ENCODE data around the gene CEPT1. TPM values are rescaled to one million over a fixed set of nuclear protein-coding genes. Genes with fewer than 3 reads are reported as not detected.

CEPT1 gene
- total and polyA plus RNA-seq, 2 of the 13 experiments (the other 11 are each of a cell fraction or from before 2014, with no cell fraction given): 35.7 to 48.2 TPM

DNA sequence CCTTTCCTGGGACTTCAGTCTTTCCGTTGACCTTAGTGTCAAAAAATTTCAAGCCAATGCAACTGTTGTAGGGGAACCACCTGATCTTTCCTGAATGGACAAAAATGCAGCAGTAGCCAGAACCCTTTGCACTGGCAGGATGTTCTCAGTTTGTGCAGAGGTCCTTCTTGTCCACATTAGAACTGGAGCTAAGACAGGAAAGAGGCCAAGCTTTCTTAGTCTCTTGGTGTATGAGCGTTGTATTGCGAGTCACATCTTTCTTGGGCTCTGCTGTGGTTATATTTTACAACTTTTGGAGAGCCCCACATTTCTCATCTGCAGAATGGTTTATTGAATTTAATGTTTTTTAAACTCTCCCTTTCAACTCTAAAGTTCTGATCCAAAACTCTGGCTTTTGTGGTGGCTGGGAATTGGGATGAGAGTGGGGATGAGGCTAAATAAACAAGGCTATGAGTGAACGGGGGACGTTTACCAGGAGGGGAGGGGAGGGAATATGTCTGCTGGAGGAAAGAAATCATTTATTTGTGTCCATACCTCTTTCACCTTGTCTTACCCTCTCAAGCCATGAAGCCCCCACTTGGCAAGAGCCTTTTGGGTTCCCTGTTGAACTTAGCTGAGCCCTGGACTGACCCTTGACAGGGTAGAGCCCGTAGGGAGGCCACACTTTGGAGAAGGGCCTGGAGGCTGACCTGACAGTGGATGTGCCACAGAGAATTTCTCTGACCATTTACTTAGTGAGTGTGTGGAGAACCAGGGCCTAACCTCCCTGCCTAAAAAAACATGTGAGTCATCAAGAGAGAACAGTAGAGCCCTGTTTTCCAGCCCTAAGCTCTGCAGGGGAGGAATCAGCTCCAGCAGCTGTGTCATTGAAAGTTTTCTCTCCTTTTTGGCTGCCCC lies 88.1 kb downstream of the CEPT1 start (continued):
- TF ChIP-seq, protein P1, sequence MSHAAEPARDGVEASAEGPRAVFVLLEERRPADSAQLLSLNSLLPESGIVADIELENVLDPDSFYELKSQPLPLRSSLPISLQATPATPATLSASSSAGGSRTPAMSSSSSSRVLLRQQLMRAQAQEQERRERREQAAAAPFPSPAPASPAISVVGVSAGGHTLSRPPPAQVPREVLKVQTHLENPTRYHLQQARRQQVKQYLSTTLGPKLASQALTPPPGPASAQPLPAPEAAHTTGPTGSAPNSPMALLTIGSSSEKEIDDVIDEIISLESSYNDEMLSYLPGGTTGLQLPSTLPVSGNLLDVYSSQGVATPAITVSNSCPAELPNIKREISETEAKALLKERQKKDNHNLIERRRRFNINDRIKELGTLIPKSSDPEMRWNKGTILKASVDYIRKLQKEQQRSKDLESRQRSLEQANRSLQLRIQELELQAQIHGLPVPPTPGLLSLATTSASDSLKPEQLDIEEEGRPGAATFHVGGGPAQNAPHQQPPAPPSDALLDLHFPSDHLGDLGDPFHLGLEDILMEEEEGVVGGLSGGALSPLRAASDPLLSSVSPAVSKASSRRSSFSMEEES (CRISPR knock-in tag; IDR thresholded peaks at IDR 0.05): 0 out of 2 replicates have a peak, but pooled peaks have one; percentile 52
- TF ChIP-seq ZNF766 (CRISPR knock-in tag; IDR thresholded peaks at IDR 0.05; ENCODE audit: borderline replicate concordance): no peak
- TF ChIP-seq, protein P2, sequence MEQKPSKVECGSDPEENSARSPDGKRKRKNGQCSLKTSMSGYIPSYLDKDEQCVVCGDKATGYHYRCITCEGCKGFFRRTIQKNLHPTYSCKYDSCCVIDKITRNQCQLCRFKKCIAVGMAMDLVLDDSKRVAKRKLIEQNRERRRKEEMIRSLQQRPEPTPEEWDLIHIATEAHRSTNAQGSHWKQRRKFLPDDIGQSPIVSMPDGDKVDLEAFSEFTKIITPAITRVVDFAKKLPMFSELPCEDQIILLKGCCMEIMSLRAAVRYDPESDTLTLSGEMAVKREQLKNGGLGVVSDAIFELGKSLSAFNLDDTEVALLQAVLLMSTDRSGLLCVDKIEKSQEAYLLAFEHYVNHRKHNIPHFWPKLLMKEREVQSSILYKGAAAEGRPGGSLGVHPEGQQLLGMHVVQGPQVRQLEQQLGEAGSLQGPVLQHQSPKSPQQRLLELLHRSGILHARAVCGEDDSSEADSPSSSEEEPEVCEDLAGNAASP (CRISPR knock-in tag; IDR thresholded peaks at IDR 0.05; ENCODE audit: borderline replicate concordance): peak; percentile 62; the same call in 1 of the 2 replicates

DNA sequence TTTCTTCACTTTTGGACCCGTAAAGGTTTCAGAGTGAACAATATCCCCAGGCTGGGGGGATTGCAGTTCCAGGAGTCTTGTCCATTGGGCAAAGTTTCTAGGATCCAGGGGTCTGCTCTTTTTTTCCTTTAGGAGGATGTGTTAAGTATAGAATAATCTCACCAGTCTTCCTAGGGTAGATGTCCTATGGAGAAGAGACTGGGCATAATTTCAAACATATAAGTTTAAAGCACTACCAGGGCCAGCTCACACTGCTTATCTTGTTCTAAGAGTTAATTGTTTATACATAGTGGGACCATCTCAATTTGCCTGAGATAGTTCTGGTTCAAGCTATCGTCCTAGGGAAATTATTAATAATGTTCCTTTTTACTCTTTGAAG lies 88.7 kb downstream of the CEPT1 start:
- H4K20me1 ChIP-seq (ENCODE audit: insufficient read depth, low read length): no peaks in the 10 kb centered on the region
- H3K36me3 ChIP-seq (replicated peaks in 1 of 2; ENCODE audit: control insufficient read depth in 1 of 2, insufficient read depth in 2 of 2, low read length in 2 of 2): no peaks in the 10 kb centered on the region
- H3K4me3 ChIP-seq (replicated peaks in 1 of 3; ENCODE audit: insufficient read depth in 1 of 3, low read depth in 2 of 3, low read length in 3 of 3): peak overlapping the region in 1 of 3 experiments; percentile 22; a peak in 1 of 6 replicates
- peak; percentile 52 for ATAC-seq
- in situ Hi-C loops (cut with HindIII; ENCODE audit: extremely low pct_ligation_motif_present, low pct_unique_long_range_greater_than_20kb): no loop called here
- peaks cover 70% of the 10 kb centered on the region for H3K4me1 ChIP-seq (ENCODE audit: insufficient read depth, low read length)
- no peaks in the 10 kb centered on the region for H3K27me3 ChIP-seq (ENCODE audit: control insufficient read depth in 1 of 2, insufficient read depth in 2 of 2, low read length in 2 of 2)
- no peaks in the 10 kb centered on the region for H3K79me2 ChIP-seq (ENCODE audit: insufficient read depth, low read length)
- TSS peak; percentile 99 for BruUV-seq (replicated peaks)
- 0 out of 2 replicates have a peak, but pooled peaks have one; percentile 1 for TF ChIP-seq ZBTB7B (CRISPR knock-in tag; IDR thresholded peaks at IDR 0.05)
- TF ChIP-seq YEATS4 (CRISPR knock-in tag; IDR thresholded peaks at IDR 0.05; ENCODE audit: borderline replicate concordance): no peak
- 0 out of 4 replicates have a peak, but pooled peaks of 1 of the 2 experiments have one; percentile 4 for TF ChIP-seq KLF16 (CRISPR knock-in tag; IDR thresholded peaks at IDR 0.05)
- TF ChIP-seq THAP11 (CRISPR knock-in tag; IDR thresholded peaks at IDR 0.05): 0 out of 2 replicates have a peak, but pooled peaks have one; percentile 3
- H2AFZ ChIP-seq (ENCODE audit: low read length): no peak overlapping the region
- DNase-seq (ENCODE audit: low spot score): no peak
- H3K9me3 ChIP-seq (ENCODE audit: low read length): no peaks in the 10 kb centered on the region
- POLR2A ChIA-PET: interaction anchor here (0.7 to 2.1 kb wide), 13 partner anchors 8 to 504 kb away, joined by 3 to 14 read pairs (median 4); partner anchors contain the start of gene CEPT1
- FAIRE-seq: no peak
- intact Hi-C loops (cut with micrococcal nuclease; ENCODE audit: unreplicated experiment): loop anchor here (1.0 kb wide), 2 partner anchors 10 to 22 kb away; no protein-coding TSS in a partner anchor
- H3K4me2 ChIP-seq (ENCODE audit: low read depth, low read length): peak overlapping the region; percentile 71
- CTCF ChIA-PET (ENCODE audit: low intra/inter-chr PET ratio, low total read pairs): no interaction called here
- peak overlapping the region; percentile 54 for H3K9ac ChIP-seq (ENCODE audit: insufficient read depth, low read depth, low read length)
- WGBS (ENCODE audit: low lambda C conversion rate): 48% methylated on average over 2 of the region's 2 CpGs
- H3K27ac ChIP-seq (ENCODE audit: extremely low read length, insufficient read depth, low read length): peak overlapping the region; percentile 75

Measured in HepG2 (cell line).